GM11168 (cell line): ENCODE results near the gene ANKRD52.
"Not testable (repeated sequence)": the region's sequence is repeated elsewhere in the genome, so short reads cannot be mapped to it uniquely, and the experiment has no call there.

Source experiments
- in situ Hi-C: fragments of 300-500 bp; cut with MboI; formaldehyde crosslinking; loops from one replicate; pipeline ENCODE4 v1.12.0; 2022; ENCODE audit warnings: low sequenced_read_pairs; ENCODE audit not compliant: unreplicated experiment

The ANKRD52 gene

DNA sequence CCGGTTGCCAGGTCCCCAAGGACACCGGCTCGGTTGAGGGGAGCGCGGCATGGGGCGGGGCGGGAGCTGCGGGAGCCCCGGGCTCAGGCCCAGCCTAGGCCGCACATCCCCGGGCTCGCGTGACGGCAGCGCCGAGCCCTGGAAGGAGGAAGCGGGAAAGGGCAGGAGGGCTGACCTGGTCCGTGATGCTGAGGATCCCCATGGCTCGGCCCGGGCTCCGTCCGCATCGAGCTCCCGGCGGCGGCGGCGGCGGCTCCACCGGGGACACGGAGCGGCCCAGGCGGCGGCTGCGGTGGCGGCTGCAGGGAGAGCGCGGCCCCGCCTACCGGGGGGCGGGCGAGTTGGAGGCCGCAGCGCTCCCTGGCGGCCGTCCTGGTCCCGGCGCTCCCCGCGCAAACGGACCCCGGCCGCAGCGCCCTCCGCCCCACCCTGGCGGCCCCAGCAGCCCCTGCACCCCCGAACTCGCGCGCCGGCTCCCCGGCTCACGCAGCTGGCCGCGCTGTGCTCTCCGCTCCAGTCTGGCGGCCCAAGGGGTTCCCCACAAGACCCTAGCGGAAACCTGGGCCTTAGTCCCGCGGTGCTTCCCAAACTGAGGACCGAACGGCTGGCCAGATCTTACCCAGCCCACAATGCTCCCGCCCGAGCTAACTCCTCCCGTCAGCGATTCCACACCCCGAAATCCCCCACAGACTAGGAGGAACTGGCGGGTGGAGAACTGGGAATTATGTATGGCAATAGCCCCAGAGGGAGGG is at the start of gene ANKRD52:
TSS of gene ANKRD52 (minus strand) at position 317 of the 752 bp plus-strand sequence. CDS start at position 202, 115 bp downstream.
- in situ Hi-C loops: no loop called here

DNA sequence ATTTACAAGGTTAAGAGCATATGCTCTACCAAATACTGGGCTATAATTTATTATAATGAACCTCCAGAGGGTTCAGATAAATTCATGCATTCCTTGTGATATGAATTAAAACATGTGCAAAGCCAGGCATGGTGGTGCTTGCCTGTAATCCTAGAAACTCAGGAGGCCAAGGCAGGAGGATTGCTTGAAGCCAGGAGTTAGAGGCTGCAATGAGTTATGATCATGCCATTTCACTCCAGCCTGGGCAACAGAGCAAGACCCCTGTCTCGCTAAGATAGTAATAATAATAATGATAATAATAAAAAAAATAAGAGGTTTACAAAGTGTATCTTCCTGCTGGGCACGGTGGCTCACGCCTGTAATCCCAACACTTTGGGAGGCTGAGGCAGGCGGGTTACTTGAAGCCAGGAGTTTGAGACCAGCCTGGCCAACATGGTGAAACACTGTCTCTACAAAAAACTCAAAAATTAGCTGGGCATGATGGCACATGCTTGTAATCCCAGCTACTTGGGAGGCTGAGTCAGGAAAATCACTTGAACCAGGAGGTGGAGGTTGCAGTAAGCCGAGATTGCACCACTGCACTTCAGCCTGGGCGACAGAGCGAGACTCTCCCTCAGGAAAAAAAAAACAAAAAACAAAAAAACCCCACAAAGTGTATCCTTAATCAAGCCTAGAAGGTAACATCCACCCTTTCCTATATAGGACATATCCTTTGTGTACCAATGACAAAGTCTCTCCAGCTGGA is 49.2 kb upstream of the ANKRD52 start:
- in situ Hi-C loops: no loop called here

DNA sequence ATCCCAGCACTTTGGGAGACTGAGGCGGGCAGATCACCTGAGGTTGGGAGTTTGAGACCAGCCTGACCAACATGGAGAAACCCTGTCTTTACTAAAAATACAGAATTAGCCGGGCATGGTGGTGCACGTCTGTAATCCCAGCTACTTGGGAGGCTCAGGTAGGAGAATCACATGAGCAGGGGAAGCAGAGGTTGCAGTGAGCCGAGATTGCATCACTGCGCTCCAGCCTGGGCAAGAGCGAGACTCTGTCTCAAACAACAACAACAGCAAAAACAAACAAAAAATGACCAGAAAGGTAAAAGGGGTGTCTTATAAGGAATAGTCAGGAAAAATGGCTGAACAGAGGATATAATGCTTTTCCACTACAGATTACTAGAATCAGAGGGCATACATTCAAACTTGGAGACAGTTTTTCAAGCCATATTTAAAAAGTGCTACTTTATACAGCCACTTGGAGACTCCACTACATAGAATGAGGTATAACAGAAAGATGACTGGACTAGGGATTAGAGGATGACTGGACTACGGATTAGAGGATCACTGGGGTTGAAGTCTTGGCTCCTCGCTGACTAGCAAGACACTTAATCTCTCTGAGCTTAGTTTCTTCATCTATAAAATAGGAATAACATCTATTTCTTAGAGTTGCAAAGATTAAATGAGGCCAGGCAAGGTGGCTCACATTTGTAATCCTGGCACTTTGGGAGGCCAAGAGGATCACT is 46.8 kb upstream of the ANKRD52 start:
- in situ Hi-C loops: no loop called here

DNA sequence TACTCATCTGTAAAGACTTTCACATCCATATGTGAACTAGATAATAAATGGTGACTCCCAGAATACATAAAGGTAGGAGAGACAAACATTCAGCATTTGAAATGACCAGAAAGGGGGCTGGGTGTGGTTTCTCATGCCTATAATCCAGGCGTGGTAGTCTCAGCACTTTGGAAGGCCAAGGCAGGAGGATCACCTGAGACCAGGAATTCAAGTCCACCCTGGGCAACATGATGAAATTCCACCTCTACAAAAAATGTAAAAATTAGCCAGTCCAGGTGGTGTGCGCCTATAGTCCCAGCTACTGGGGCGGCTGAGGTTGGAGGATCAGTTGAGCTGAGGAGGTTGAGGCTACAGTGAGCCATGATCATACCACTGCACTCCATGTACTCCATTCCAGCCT is 46.1 kb upstream of the ANKRD52 start:
- in situ Hi-C loops: no loop called here

DNA sequence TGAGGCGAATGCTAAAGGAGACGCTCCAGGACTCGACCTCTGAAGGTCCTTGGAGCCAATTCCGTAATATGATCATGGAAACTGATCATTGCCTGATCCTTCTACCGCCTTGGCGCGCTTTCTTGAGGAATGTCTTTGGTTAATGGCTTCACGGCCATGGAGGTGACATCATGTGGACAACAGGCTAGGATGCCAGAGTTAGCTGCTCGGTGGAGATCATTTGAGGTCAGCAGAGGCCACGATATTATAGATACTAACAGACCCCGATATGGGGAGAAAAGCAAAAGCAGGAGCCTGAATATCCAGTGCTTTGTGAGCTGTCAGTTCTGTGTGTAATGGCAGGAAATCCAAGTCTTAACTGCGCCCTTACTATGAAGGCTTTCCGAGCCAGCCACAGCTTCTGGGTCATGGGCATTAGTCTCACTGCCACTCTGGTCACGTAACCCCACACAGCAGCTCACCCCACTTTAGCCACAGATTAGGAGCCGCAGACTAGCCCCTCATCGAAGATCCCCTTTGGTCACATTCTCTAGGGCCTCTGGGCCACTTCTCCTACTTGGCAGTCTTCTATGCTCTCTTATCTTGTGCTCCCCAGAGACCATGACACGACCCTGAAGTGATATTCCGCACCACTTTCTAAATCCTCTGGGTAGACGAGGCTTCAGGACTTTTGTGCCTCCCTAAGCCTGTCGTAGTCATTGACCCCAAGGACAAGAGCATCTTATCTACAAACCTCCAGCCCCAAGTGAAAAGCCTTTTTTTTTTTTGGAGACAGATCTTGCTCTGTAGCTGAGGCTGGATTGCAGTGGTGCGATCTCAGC is 42.7 kb upstream of the ANKRD52 start:
- in situ Hi-C loops: no loop called here

DNA sequence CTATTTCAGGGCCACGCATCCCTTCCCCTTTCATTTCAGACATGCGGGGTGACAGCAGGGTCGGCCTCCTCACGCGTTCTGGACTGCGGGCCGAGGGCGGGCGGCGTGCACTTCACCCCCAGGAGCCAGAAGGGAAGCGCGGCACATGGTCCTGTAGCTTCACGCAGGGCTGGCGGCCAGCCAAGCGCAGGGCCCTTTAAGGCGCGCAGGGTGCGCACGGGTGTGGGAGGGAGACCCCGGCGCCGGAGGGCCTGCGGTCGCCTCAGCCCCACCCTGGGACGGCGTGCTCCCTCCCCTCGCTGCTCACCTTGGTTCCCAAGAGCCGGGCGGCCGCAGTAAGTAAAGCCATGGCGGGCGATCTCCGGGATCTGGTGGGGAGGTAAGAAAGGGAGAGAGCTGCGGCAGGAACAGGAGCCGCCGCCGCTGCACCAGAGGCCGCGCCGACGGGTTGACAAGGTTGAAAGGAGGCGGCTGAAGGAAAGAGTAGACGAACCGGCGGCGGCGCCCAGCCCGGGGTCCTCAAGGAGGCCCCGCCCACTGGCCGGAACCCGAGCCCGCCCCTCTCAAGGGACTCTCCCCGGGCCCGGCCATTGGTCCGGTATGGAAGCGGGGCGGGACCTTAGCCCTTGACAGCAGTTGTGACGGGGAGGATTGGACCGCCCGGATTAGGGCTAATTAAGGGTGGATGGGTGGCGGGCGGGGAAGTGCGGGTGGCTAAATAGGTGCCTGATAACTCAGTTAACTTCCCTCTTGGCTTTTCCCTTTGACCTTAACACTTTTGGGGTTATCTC is 41.9 kb upstream of the ANKRD52 start, which contains the start of gene CS:
TSS of gene CS (minus strand) at position 478 of the 791 bp plus-strand sequence. CDS start at position 349, 129 bp downstream.
- in situ Hi-C loops: no loop called here

DNA sequence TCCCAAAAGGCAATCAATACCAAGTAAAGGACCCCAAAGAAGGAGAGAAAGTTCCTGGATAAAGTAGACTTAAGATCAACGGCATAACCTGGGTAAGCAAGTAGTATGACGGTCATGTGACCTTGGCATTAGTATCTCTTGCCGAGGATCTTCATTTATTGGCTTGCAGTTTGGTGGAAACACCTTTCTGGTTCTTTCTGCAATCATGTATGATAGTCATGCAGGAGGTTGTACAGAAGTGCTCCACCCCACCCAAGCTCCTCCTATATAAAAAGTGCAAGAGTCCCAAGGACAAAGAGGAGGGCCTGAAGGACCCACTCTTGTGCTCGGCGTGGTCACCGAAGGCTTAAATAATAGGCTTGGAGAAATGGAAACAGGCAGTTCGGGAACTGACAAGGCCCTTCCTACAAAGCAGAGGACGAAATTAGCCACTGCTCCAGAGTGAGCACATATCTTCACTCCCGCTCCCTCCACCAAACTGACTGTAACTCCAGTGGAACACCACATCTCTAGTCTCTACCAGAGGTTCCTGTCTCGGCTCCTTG is 41.2 kb upstream of the ANKRD52 start:
- in situ Hi-C loops: no loop called here

DNA sequence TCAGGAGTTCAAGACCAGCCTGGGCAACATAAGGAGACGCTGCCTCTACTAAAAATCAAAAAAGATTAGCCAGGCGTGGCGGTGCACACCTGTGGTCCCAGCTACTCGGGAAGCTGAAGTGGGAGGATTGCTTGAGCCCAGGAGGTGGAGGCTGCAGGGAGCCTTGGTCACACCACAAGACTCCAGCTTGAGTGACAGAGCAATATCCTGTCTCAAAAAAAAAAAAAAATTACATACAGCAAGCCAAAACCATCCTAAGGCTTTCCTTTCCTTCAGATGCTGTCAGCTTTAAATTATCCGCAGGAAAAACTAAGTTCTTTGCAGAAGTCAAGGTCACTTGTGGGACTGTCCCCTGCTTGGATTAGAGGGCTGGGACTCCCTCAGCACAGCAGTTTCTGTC is 40.6 kb upstream of the ANKRD52 start:
- in situ Hi-C loops: no loop called here

DNA sequence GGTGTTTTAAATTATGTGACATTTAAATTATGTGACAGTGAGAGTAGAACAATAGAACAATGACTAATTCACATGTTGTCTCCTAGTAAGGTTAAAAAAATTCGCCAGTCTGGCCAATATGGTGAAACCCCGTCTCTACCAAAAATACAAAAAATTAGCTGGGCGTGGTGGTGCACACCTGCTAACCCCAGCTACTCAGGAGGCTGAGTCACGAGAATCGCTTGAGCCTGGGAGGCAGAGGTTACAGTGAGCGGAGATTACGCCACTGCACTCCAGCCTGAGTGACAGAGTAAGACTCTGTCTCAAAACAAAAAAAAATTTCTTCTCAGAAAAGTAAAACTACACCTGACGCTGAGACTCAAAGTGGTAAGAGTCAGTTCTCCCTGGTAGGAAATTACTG is 39.2 kb upstream of the ANKRD52 start:
- in situ Hi-C loops: no loop called here

DNA sequence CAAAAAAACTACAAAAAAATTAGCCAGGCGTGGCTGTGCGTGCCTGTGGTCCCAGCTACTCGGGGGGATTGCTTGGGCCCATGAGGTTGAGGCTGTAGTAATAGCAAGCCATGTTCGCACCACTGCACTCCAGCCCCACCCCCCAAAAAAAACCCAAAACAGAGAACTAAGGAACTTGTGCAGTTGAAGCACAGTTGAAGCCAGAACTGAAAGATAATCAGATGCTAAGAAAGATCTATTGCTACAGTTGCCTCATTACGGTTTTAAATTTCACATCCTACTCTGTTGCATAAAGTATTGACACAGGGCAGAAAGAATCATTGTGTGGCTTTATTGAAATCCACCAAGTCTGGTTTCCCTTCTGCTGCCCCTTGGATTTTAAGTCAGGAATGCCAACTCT is 38.1 kb upstream of the ANKRD52 start:
- in situ Hi-C loops: no loop called here

DNA sequence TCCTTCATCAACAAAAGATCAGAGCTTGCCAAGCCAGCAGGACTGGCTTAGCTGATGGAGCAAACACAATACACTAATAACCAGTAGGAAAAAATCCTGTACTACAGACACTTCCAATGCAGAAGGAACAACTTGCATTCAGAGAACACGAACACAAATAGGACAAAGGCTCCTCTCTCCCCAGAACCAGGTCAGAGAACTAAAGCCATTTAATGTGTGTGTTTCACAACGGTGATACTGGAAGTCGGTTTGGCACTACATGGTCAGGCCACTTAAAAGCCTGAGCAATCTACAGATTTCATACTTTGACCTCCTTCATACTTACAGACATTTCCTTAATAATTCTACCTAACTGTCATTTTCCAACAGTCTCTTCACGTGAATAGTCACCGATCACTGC is 35.6 kb upstream of the ANKRD52 start:
- in situ Hi-C loops: no loop called here

DNA sequence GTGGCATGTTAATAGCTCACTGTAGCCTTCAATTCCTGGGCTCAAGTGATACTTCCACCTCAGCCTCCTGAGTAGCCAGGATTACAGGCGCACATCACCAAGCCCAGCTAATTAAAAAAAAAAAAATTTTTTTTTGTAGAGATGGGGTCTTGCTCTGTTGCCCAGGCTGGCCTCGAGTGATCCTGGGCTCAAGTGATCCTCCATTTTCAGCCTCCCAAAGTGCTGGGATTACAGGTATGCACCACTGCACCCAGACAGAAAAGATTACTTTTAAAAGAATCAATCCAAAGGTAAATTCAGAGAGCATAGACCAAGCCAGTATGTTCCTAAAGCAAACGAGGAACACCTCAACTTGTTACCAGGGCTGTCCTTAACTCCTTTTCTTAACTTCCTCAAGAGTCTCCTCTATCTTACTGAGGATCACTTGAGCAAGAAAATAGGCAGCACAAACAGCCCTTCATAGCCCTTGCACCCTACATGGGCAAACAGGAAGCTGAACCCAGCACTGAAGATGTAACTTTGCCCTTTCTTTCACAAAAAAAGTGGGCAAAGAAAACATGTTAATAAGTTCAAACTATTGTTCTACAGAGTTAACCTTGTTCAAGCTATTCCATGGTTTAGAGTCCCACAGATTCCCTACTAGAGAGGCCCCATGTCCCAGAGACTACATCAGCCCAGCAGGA is 30.7 kb upstream of the ANKRD52 start:
- in situ Hi-C loops: no loop called here

DNA sequence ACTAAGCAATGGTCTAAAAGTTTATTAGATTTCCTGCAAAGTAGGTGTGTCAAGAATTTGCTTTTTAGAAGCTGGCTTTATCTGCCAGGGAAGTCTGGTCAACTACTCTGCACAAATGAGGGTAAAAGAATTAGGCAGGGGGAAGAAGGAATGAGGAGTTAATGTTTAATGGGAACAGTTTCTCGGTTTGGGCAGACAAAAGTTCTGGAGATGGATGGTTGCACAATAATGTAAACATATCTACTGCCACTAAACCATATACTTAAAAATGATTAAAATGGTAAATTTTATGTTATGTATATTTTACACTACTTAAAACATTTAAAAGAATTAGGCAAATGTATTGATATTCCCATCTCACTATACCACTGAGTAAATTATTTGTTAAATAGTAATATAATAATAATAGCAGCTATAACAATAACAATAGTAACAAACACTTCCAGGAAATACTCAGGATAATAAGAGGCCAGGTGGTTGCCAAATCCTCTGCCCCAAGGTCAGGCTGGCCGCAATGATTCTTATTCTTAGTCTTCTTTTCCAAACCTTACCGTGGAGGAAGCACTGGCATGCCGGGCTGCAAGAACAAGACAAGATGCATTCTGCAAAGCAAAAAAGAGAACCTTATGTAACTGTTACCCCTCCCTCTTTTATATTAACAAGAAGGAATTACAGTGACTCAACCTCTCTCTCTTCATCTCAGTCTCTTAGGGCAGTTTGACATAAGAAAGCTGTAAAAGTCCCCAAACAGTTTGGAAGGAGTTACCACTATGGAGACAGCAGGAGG is 28.1 kb upstream of the ANKRD52 start:
- in situ Hi-C loops: no loop called here

DNA sequence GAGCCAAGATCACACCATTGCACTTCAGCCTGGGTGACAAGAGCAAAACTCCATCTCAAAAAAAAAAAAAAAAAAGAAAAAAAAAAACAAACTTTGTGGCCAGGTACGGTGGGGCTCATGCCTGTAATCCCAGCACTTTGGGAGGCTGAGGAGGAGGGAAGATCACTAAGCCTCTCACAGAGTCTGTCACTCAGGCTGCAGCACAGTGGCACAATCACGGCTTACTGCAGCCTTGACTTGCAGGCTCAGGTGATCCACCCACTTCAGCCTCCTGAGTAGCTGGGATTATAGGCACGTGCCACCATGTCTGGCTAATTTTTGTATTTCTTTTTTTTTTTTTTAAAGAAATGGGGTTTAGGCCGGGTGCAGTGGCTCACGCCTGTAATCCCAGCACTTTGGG is 26.1 kb upstream of the ANKRD52 start:
- in situ Hi-C loops: not testable (repeated sequence)

DNA sequence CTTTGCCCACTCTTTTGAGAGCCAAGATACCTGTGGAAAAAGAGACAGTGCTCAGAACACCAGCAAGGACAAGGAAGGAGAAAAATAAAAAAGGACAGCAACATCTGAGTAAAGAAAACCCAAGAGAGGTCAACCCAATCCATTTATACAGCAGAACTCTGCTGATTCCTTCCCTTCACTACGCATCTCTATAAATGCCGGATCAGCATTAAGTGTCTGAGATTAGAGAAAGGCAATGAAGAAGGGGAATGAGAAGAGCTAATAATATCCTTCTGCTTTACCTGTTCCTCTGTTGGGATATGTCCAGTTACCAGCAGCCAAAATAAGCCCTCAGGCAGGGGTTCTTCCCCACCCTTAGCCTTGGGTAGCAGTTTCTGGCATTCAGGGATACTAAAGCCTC is 24.4 kb upstream of the ANKRD52 start:
- in situ Hi-C loops: no loop called here

DNA sequence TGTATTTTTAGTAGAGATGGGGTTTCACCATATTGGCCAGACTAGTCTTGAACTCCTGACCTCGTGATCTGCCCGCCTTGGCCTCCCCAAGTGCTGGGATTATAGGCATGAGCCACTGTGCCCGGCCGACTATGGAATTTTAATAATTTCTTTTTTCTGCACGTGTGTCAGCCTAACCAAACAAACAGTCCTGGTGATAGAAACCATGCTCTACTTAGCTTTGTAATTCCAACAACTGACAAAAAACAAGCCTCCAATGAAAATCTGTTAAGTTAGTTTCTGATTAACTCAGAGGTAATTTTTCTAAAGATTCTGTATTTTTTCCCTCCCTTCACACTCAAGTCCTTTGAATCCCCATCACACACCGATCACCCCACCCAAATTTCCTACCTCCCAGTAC is 23.8 kb upstream of the ANKRD52 start:
- in situ Hi-C loops: no loop called here

DNA sequence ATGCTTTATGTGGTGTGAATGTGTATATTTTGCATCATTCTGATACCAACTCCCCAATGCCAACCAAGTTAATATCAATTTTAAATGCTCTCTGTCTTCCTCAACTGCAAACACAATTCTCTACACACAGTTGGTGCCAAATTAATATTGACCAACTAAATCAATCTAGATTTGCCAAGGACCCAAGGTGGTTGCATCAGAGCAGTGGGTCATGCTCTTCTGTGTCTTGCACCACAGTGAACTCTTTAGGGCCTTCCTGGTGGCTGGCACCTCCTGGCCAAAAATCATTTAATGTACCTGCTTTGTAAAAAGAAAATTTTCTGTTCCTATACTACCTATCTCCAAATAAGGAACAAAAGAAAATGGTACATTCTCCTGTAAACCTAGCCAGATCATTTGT is 22.7 kb upstream of the ANKRD52 start:
- in situ Hi-C loops: no loop called here

DNA sequence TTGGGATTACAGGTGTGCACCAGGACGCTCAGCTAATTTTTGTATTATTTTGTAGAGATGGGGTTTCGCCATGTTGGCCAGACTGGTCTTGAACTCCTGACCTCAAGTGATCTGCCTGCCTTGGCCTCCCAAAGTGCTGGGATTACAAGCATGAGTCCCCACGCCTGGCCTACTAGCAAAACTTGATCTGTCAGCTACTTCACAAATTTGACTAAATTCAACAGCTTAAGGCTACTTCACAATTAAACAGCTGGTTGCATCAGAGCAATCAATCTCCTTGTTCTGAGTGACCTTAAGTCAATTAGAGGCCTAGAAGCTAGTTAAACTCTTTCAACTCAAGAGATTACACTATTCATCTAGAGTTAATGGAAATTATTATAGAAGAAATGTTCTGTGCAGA is 20.7 kb upstream of the ANKRD52 start:
- in situ Hi-C loops: no loop called here
